ENCODE results near the gene ACCSL. TPM values are rescaled to one million over a fixed set of nuclear protein-coding genes. Genes with fewer than 3 reads are reported as not detected.

The ACCSL gene
- total RNA-seq, 1 experiment from 2014 or later, result not detected

DNA sequence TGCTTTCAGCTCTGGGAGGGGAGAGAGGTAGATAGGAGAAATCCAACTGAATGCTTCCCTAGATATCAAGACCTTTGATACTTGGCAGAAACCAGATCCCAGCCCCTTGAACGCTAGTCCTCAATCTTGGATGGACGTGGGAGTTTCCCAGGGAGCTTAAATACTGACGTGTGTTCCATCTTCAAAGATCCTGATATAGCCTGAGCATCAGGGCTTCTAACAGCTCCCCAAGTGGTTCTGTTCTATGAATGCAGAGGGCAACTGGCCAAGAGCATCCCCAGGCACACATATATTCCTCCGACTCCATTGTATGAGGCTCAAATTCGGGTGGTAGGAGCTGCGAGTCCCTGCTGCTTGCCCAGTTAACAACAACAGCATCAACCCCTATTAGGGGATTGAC is 9.6 kb downstream of the ACCSL start:
- no peak for DNase-seq (ENCODE audit: low spot score)

GRCh38 chr11:44058275-44058674 is 10.5 kb downstream of the ACCSL start:
- no peak for DNase-seq (ENCODE audit: low spot score)

- no peak for DNase-seq (ENCODE audit: low spot score)
Measured at GRCh38 chr11:44065161-44065661, 17.4 kb downstream of the ACCSL start.

GRCh38 chr11:44065841-44066731 is 18.3 kb downstream of the ACCSL start, which contains the start of gene ACCS:
Gene ACCS (plus strand): TSS chr11:44066270. CDS start chr11:44067628, 1,358 bp downstream.
- DNase-seq (ENCODE audit: low spot score), result peak; percentile 97

GRCh38 chr11:44066732-44067141 is 19.0 kb downstream of the ACCSL start:
- peak; percentile 59 for DNase-seq (ENCODE audit: low spot score)

DNA sequence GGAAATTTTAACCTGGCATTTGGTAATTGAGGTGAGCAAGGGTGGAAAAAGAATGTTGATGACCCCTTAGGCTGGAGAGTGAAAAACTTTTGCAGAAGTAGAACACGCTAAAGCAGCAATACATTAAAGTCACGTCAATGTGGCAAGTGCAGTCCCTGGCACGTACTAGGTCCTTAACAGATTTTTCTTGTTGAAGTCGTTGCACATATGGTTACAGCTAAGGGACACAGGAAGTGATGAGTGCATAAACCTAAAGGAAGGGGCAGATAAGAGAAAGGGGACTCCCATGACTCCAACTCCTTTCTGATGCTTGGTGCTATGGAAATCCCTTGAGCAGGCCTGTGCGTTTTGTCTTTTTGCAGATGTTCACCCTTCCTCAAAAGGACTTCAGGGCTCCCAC is 19.5 kb downstream of the ACCSL start:
- no peak for DNase-seq (ENCODE audit: low spot score)

GRCh38 chr11:44068180-44068579 is 20.4 kb downstream of the ACCSL start:
- no peak for DNase-seq (ENCODE audit: low spot score)

- no peak for DNase-seq (ENCODE audit: low spot score)
Measured at GRCh38 chr11:44071157-44071556, 23.4 kb downstream of the ACCSL start.

DNA sequence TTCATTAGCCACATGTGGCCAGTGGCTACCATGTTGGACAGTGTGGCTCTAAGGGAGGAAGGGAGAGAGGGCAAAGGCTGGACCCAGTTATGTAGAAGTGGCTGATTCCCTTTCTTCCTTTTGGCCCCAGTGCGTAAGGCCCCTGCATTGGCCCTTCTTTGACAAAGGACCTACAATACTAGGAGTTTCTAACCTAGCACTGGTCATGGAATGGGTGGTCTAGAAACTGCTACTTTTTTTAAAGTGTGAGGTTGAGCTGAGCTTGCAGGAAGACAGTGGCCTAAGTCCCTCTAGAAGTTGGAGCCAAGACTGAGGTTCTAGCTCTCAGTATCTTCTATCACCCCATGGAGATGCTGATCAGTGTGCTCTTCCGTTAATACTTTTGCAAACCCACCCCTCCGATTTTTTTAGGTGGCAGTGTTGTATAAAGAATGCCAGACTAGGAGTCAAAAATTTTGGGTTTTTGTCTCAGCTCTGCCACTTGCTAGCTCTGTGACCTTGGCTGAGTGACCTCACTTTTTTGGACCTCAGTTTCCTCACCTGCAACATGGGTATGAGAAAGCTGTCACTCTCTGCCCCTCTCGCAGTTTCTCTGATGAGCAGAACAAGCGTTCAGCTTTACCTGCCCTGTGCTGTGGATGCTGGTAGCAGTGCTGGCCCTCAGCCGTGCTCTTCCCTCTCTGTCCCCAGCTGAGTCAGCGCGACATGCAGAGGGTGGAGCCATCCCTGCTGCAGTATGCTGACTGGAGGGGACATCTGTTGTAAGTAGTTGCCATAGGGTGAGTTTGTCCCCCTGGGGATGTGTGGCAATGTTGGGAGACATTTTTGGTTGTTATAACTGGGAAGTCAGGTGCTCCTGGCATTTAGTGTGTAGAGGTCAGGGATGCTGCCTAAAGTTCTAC is 25.2 kb downstream of the ACCSL start:
- no peak for DNase-seq (ENCODE audit: low spot score)

- DNase-seq (ENCODE audit: low spot score), result no peak
Measured at GRCh38 chr11:44078794-44079193, 31.0 kb downstream of the ACCSL start.

DNA sequence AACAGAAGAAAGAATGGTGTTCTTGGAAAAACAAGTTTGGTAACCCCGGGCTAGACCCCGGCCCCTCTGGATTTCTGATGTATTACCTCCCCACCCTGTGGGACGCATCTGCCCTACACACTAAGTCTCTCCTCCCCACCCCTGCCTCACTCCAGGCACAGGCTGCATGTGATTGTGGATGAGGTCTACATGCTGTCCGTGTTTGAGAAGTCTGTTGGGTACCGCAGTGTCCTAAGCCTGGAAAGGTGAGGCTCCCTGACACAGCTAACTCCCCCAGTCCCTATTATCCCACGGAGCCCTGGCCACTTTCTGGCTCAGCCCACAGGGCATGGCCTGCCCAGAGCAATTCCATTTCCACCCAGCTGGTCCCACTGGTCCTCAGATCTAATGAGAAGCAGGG is 31.6 kb downstream of the ACCSL start:
- no peak for DNase-seq (ENCODE audit: low spot score)

- DNase-seq (ENCODE audit: low spot score), result no peak
Measured at GRCh38 chr11:44080951-44081350, 33.2 kb downstream of the ACCSL start.

DNA sequence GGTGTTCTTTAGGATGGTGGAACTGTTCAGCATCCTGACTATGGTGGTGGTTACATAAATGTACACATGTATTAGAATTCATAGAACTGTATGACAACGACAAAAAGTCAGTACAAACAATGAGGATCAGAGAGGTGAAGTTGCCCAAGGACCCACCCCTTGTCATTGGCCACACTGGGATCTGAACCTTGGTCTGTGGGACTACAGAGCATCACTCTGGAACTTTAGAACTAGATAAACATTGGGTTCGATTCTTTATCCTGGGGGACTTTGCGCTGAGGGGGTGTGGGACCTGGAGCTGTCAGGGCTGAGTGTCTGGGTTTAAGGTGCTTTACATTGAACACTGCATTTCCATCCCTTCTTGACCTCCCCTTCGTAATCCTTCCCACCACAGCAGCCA is 34.9 kb downstream of the ACCSL start:
- DNase-seq (ENCODE audit: low spot score), result no peak

GRCh38 chr11:44083433-44083832 is 35.7 kb downstream of the ACCSL start:
- DNase-seq (ENCODE audit: low spot score), result no peak

- no peak for DNase-seq (ENCODE audit: low spot score)
Measured at GRCh38 chr11:44083906-44084305, 36.1 kb downstream of the ACCSL start.

- DNase-seq (ENCODE audit: low spot score), result no peak
Measured at GRCh38 chr11:44085330-44085729, 37.5 kb downstream of the ACCSL start.

GRCh38 chr11:44088377-44088776 is 40.6 kb downstream of the ACCSL start:
- no peak for DNase-seq (ENCODE audit: low spot score)

DNA sequence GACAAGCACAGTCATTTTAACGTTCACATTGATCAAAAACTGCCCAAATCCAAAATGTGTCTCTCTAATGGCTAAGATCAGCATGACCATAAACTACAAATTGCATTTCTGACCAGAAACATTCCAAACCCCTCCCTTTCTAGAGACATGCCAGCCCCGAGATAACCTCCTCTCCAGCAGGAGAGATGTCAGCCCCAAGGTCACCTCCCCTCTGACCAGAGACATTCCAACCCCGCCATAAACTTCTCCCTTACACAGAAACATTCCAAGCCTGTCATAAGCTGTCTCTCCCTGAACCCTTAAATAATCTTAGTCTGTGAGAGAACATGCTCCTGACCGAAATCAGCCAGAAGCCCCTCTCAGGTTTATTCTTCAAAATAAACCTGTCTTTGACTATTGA is 41.1 kb downstream of the ACCSL start:
- no peak for DNase-seq (ENCODE audit: low spot score)

DNA sequence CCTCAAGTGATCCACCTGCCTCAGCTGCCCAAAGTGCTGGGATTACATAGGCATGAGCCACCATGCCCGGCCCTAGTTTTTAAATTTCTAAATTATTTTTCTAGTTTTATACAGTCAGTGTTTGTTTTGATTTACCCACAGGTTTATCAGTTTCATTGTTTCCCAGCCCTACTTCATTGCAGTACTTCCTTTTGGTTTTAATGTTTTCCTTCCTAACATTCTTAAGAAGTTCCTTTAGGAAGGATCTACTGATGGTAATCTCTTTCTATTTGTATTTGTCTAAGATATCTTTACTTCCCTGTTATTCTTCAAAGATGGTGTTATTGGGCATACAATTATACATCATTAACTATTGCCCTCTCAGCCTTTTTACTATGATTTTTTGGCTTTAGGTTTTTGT is 42.8 kb downstream of the ACCSL start:
- DNase-seq (ENCODE audit: low spot score), result no peak

GRCh38 chr11:44094260-44094868 is 46.6 kb downstream of the ACCSL start:
- peak; percentile 76 for DNase-seq (ENCODE audit: low spot score)

GRCh38 chr11:44095506-44096359 is 48.0 kb downstream of the ACCSL start, which contains the start of gene EXT2:
Gene EXT2 (plus strand): TSS chr11:44095678. CDS start chr11:44107713, 12,035 bp downstream.
- peak; percentile 79 for DNase-seq (ENCODE audit: low spot score)
